IMR-90 (cell line): ENCODE results near the gene IGSF22. TPM values are rescaled to one million over a fixed set of nuclear protein-coding genes. Genes with fewer than 3 reads are reported as not detected.

Experiments
- ATAC-seq: fragments of 200-7000 bp; cut with Tn5 transposase; 2 replicates; pipeline ENCODE4 v1.9.1; 2020; ENCODE audit warnings: low read depth, mild to moderate bottlenecking, moderate library complexity
- BruUV-seq: library from RNA; stranded (reverse); fragments of 400-500 nt; replicated peaks from 2 replicates; lab custom pipeline; 2021; lab: Mats Ljungman, UMichigan
- CTCF ChIA-PET: fragments of 300-600 bp; formaldehyde crosslinking; extraction: SDS; loops from one replicate; lab custom pipeline; 2021; ENCODE audit warnings: antibody characterized with exemption; lab: Yijun Ruan, JAX
- POLR2A ChIA-PET: fragments of 300-600 bp; sonication (Branson Sonifier 250); formaldehyde crosslinking; loops from one replicate; lab custom pipeline; 2022; ENCODE audit warnings: antibody characterized with exemption; ENCODE audit not compliant: unreplicated experiment; lab: Charles Lee
- DNase-seq: peaks from one replicate; pipeline ENCODE4 v3.0.0; 2013
- H2AFZ ChIP-seq: replicated peaks from 2 replicates; pipeline ENCODE3; 2013; ENCODE audit warnings: low read length, mild to moderate bottlenecking; ENCODE audit not compliant: poor library complexity
- H2AK5ac ChIP-seq: 2 replicates; pipeline ENCODE4 v1.6.1; 2013; ENCODE audit warnings: low read depth, low read length, inconsistent platforms
- H2AK9ac ChIP-seq: replicated peaks from 2 replicates; pipeline ENCODE3; 2013; ENCODE audit warnings: mild to moderate bottlenecking, low read depth, low read length, moderate library complexity; ENCODE audit not compliant: poor library complexity
- H2BK120ac ChIP-seq: 2 replicates; pipeline ENCODE4 v1.6.1; 2013; ENCODE audit warnings: low read depth, low read length, inconsistent platforms
- H2BK15ac ChIP-seq: 3 replicates; pipeline ENCODE4 v1.6.1; 2013; ENCODE audit warnings: low read depth, low read length, inconsistent platforms
- H2BK20ac ChIP-seq: 2 replicates; pipeline ENCODE4 v1.6.1; 2013; ENCODE audit warnings: low read depth, mild to moderate bottlenecking, inconsistent platforms, low read length, moderate library complexity
- H2BK5ac ChIP-seq: 2 replicates; pipeline ENCODE4 v1.6.1; 2013; ENCODE audit warnings: mild to moderate bottlenecking, low read depth, low read length, inconsistent platforms; ENCODE audit not compliant: poor library complexity, severe bottlenecking
- H3K14ac ChIP-seq: replicated peaks from 2 replicates; pipeline ENCODE4 v1.6.1; 2013; ENCODE audit warnings: low read depth, low read length, inconsistent platforms
- H3K18ac ChIP-seq: 2 replicates; pipeline ENCODE4 v1.6.1; 2013; ENCODE audit warnings: low read depth, low read length, control low read depth
- H3K23ac ChIP-seq: 2 replicates; pipeline ENCODE4 v1.6.1; 2013; ENCODE audit warnings: low read depth, low read length, inconsistent platforms
- H3K27ac ChIP-seq: 2 replicates; pipeline ENCODE4 v1.5.1; 2013; ENCODE audit warnings: mild to moderate bottlenecking, control low read depth, low read length; ENCODE audit not compliant: insufficient read depth
- H3K27me3 ChIP-seq: 2 replicates; pipeline ENCODE4 v1.6.1; 2013; ENCODE audit warnings: low read length; ENCODE audit not compliant: control insufficient read depth, insufficient read depth
- H3K36me3 ChIP-seq: 2 replicates; pipeline ENCODE4 v1.6.1; 2013; ENCODE audit warnings: low read length, mixed read lengths; ENCODE audit not compliant: control insufficient read depth, insufficient read depth
- H3K4ac ChIP-seq: 2 replicates; pipeline ENCODE4 v1.6.1; 2013; ENCODE audit warnings: low read depth, low read length, inconsistent platforms
- H3K4me1 ChIP-seq: 2 replicates; pipeline ENCODE4 v1.6.1; 2013; ENCODE audit warnings: low read length, mixed read lengths; ENCODE audit not compliant: control insufficient read depth, insufficient read depth
- H3K4me2 ChIP-seq: 2 replicates; pipeline ENCODE4 v1.6.1; 2013; ENCODE audit warnings: low read depth, mild to moderate bottlenecking, control low read depth, low read length, moderate library complexity
- H3K4me3 ChIP-seq: 2 replicates; pipeline ENCODE4 v1.5.1; 2013; ENCODE audit warnings: low read depth, mild to moderate bottlenecking, control low read depth, low read length, moderate library complexity; ENCODE audit not compliant: insufficient read depth
- H3K56ac ChIP-seq: 2 replicates; pipeline ENCODE4 v1.6.1; 2013; ENCODE audit warnings: low read length, inconsistent platforms; ENCODE audit not compliant: insufficient read depth; ENCODE audit errors: extremely low read depth
- H3K79me1 ChIP-seq, 2 experiments: 2 replicates each; pipeline ENCODE4 v1.6.1; 2013; ENCODE audit warnings: low read length in 2 of 2, inconsistent platforms in 1 of 2, low read depth in 1 of 2
- H3K9ac ChIP-seq: 2 replicates; pipeline ENCODE4 v1.6.1; 2013; ENCODE audit warnings: low read depth, low read length, control low read depth
- H3K9me1 ChIP-seq: 2 replicates; pipeline ENCODE4 v1.6.1; 2013; ENCODE audit warnings: low read length, inconsistent platforms; ENCODE audit not compliant: insufficient read depth
- H3K9me3 ChIP-seq: 2 replicates; pipeline ENCODE4 v1.6.1; 2013; ENCODE audit warnings: low read length; ENCODE audit not compliant: control insufficient read depth, insufficient read depth
- H4K20me1 ChIP-seq: 2 replicates; pipeline ENCODE4 v1.6.1; 2013; ENCODE audit warnings: low read length, inconsistent platforms; ENCODE audit not compliant: insufficient read depth
- H4K5ac ChIP-seq: 2 replicates; pipeline ENCODE4 v1.6.1; 2013; ENCODE audit warnings: mild to moderate bottlenecking, low read depth, low read length, control low read depth
- H4K8ac ChIP-seq, 2 experiments: 2 replicates each; pipeline ENCODE4 v1.6.1; 2013; ENCODE audit warnings: low read depth in 2 of 2, low read length in 2 of 2, control low read depth in 1 of 2, inconsistent platforms in 1 of 2
- H4K91ac ChIP-seq: 2 replicates; pipeline ENCODE4 v1.6.1; 2013; ENCODE audit warnings: low read depth, low read length, inconsistent platforms; ENCODE audit not compliant: insufficient read depth
- BHLHE40 ChIP-seq: fragments of 150-350 bp; IDR thresholded peaks from 2 replicates; pipeline ENCODE4 v1.6.1; 2016; ENCODE audit warnings: mild to moderate bottlenecking, low read depth, low read length
- CEBPB ChIP-seq: IDR thresholded peaks from 2 replicates; pipeline ENCODE4 v1.6.1; 2012; ENCODE audit warnings: low read depth, low read length, improper control_type of control experiment
- CHD1 ChIP-seq: IDR thresholded peaks from 2 replicates; pipeline ENCODE4 v1.6.1; 2012; ENCODE audit warnings: low read depth, low read length, improper control_type of control experiment
- MAFK ChIP-seq: IDR thresholded peaks from 2 replicates; pipeline ENCODE4 v1.6.1; 2012; ENCODE audit warnings: low read depth, low read length, improper control_type of control experiment
- MAZ ChIP-seq: IDR thresholded peaks from 2 replicates; pipeline ENCODE4 v1.6.1; 2012; ENCODE audit warnings: low read depth, mild to moderate bottlenecking, low read length, improper control_type of control experiment, moderate library complexity, borderline replicate concordance
- MXI1 ChIP-seq: IDR thresholded peaks from 2 replicates; pipeline ENCODE4 v1.6.1; 2012; ENCODE audit warnings: low read depth, mild to moderate bottlenecking, low read length, moderate library complexity, borderline replicate concordance
- NFE2L2 ChIP-seq: fragments of 150-350 bp; IDR thresholded peaks from 2 replicates; pipeline ENCODE4 v1.6.1; 2016; ENCODE audit warnings: low read depth, mild to moderate bottlenecking, low read length
- POLR2A ChIP-seq: IDR thresholded peaks from 2 replicates; pipeline ENCODE4 v1.6.1; 2012; ENCODE audit warnings: mild to moderate bottlenecking, low read depth, low read length
- RCOR1 ChIP-seq: IDR thresholded peaks from 2 replicates; pipeline ENCODE4 v1.6.1; 2012; ENCODE audit warnings: mild to moderate bottlenecking, low read length, improper control_type of control experiment; ENCODE audit not compliant: insufficient replicate concordance
- SMC3 ChIP-seq: fragments of 150-350 bp; IDR thresholded peaks from 2 replicates; pipeline ENCODE4 v1.6.1; 2016; ENCODE audit warnings: low read depth, mild to moderate bottlenecking, antibody characterized with exemption, low read length, moderate library complexity
- USF2 ChIP-seq: fragments of 150-350 bp; IDR thresholded peaks from 2 replicates; pipeline ENCODE4 v1.6.1; 2017; ENCODE audit warnings: mild to moderate bottlenecking, antibody characterized with exemption, low read length, low read depth
- WGBS, 2 experiments: methylation state at CpG; one replicate each; pipeline versions ENCODE4 v1.1.5 to v1.1.7; 2013; ENCODE audit warnings: missing lambda C conversion rate in 2 of 2; ENCODE audit not compliant: insufficient read length in 1 of 2; ENCODE audit errors: extremely low coverage in 2 of 2; 5-methylcytosine and 5-hydroxymethylcytosine counted together
- dilution Hi-C: fragments of 300-500 bp; cut with HindIII; formaldehyde crosslinking; loops from one replicate; pipeline ENCODE4 v1.14.3; 2018; ENCODE audit warnings: low sequenced_read_pairs; ENCODE audit not compliant: unreplicated experiment
- in situ Hi-C: fragments of 300-500 bp; cut with MboI; formaldehyde crosslinking; loops from 3 replicates; pipeline ENCODE4 v1.14.3; 2019; ENCODE audit warnings: low sequenced_read_pairs, inconsistent platforms, mixed read lengths
- intact Hi-C: fragments of 100-400 bp; cut with micrococcal nuclease; formaldehyde crosslinking; loops from 2 replicates; pipeline ENCODE4 v1.10.0; 2022
- polyA plus RNA-seq, 3 experiments: library from polyadenylated mRNA; depleted of rRNA; stranded (reverse); fragments of >200 nt; gene quantifications; 2 replicates each; pipeline ENCODE4 v1.2.3, GENCODE V29; 2012; ENCODE audit warnings: low replicate concordance in 1 of 3
- total RNA-seq: library from RNA; depleted of rRNA; stranded (reverse); fragments of >200 nt; gene quantifications from 2 replicates; pipeline ENCODE4 v1.2.3, GENCODE V29; 2012
- TF ChIP-seq, protein P1 (sequence below): fragments of 150-350 bp; IDR thresholded peaks from 2 replicates; pipeline ENCODE4 v1.6.1; 2016; ENCODE audit warnings: low read depth, mild to moderate bottlenecking, low read length, moderate library complexity, borderline replicate concordance

The IGSF22 gene
- total and polyA plus RNA-seq, 2 of the 4 experiments (the other 2 are of a cell fraction), result not detected

DNA sequence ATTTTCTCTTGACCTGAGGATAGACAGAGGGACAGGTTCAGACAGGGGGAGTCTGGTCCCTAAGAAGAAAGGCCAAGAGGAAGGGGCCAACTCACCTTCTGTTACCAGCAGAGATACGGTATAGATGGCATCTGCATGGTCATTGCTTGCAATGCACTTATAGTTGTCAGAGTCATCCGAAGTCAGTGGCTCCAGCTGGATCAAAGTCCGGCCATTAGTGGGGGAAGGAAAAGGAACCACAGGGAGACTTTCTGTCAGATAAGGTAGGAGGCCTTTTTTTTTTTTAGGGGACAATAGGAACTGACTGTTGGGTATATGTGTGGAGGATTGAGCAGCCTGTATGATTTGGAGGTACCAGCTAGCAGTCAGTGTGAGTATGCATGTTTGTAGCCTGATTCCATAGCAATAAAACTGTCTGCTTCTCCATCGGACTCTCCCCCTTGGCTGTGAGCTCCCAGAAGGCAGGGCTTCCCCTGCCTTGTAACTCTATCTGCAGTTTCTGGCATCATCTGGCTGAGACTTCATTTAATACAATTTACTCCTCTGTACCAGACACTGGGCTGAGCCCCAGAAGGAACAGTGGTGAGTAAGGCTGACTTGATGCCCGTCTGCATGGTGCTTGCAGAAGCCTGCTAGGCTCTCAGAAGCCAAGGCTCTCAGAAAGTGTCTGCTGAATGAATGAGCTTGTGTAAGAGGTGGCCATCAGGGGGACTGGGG lies 5.7 kb downstream of the IGSF22 start (continued):
- TF ChIP-seq USF2, result no peak

DNA sequence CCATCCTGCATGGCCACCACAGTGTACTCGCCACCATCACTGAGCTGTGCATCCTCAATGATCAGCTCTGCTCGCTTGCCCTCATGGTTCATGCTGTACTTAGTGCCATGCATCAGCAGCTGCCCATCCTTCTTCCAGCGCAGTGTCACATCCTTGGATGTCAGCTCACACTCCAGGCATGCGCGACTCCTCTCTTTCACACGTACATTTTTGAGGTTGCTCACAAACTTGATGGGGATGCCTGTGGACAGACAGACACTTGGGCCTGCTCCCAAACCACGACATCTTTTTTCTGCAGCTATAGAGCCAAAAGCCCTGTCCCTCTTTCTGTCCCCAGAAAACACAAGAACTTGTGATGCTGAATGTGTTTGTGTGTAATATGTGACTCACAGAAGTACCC lies 10.5 kb downstream of the IGSF22 start:
- Histone ChIP-seq H3K4me1 (no peaks in the 10 kb centered on the region), H3K9ac (no peak overlapping the region), H4K8ac (no peak overlapping the region), H4K20me1 (no peaks in the 10 kb centered on the region), H2AK9ac (no peak overlapping the region), H2BK120ac (no peak overlapping the region), H2BK15ac (no peak overlapping the region), H3K27ac (no peak overlapping the region), H2AFZ (no peak overlapping the region), H3K27me3 (peaks cover 29% of the 10 kb centered on the region), H3K9me1 (0 out of 2 replicates have a peak, but pooled peaks cover 3% of the 10 kb centered on the region), H2AK5ac (no peak overlapping the region), H3K56ac (no peak overlapping the region), H3K18ac (no peak overlapping the region), H3K4me3 (no peak overlapping the region), H3K23ac (no peak overlapping the region), H3K9me3 (no peaks in the 10 kb centered on the region), H3K14ac (no peak overlapping the region), H2BK20ac (no peak overlapping the region), H4K5ac (no peak overlapping the region), H3K79me1 (no peaks in the 10 kb centered on the region), H3K4me2 (no peak overlapping the region), H3K36me3 (no peaks in the 10 kb centered on the region), H3K4ac (no peak overlapping the region), H2BK5ac (no peak overlapping the region), H4K91ac (no peak overlapping the region)
- no peak for TF ChIP-seq BHLHE40
- no peak for TF ChIP-seq RCOR1
- TF ChIP-seq, protein P1, sequence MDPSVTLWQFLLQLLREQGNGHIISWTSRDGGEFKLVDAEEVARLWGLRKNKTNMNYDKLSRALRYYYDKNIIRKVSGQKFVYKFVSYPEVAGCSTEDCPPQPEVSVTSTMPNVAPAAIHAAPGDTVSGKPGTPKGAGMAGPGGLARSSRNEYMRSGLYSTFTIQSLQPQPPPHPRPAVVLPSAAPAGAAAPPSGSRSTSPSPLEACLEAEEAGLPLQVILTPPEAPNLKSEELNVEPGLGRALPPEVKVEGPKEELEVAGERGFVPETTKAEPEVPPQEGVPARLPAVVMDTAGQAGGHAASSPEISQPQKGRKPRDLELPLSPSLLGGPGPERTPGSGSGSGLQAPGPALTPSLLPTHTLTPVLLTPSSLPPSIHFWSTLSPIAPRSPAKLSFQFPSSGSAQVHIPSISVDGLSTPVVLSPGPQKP, result no peak
- TF ChIP-seq MAZ, result no peak
- TF ChIP-seq CHD1, result no peak
- no peak for TF ChIP-seq CEBPB
- no peak for TF ChIP-seq POLR2A
- no peak for TF ChIP-seq MXI1
- no peak for TF ChIP-seq MAFK
- TF ChIP-seq SMC3, result no peak
- TF ChIP-seq NFE2L2, result no peak
- DNase-seq (no peak), ATAC-seq (no peak)
- no TSS peak for BruUV-seq
- in situ Hi-C loops (no loop called here), intact Hi-C loops (no loop called here), dilution Hi-C loops (no loop called here)
- ChIA-PET POLR2A (no interaction called here), CTCF (no interaction called here)
- 70% methylated on average over 4 of the region's 7 CpGs; no CpG with 5 or more reads in 1 of the 2 experiments for WGBS, 2 experiments
